NT2/D1 (cell line): ENCODE data around the gene TBC1D23.

ENCODE experiments used
- SUZ12 ChIP-seq: IDR thresholded peaks from 2 replicates; pipeline ENCODE4 v1.6.1; 2011; ENCODE audit not compliant: insufficient read length, insufficient read depth; ENCODE audit errors: extremely low read depth
- YY1 ChIP-seq: IDR thresholded peaks from 2 replicates; pipeline ENCODE4 v1.6.1; 2011; ENCODE audit not compliant: insufficient read length, insufficient read depth

DNA sequence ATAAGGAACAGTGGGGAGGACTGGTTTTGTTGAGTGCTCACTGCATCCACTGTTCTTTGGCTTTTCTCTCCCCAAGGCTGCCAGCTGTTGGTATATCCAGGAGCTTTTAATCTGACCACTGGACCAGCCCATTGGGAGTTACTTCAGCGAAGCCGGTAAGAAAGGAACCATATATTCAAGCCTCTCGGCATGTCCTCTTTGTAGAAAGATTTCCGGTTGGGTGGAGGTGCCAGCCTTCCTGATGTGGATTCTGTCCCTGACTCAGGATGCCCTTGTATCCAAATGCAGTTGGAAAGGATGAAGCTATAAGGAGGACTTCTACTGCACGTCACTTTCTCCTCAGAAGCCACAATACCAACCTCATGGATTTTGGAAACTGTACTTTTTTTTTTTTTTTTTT is 87.9 kb downstream of the TBC1D23 start:
- no peak for TF ChIP-seq YY1
- TF ChIP-seq SUZ12 = no peak
